ENCODE data around the gene LPAR4. TPM values are rescaled to one million over a fixed set of nuclear protein-coding genes. Genes with fewer than 3 reads are reported as not detected.
"Not testable (repeated sequence)": the region's sequence is repeated elsewhere in the genome, so short reads cannot be mapped to it uniquely, and the experiment has no call there.

The LPAR4 gene
- total RNA-seq, 1 donor from 2014 or later, result 0.36 TPM

DNA sequence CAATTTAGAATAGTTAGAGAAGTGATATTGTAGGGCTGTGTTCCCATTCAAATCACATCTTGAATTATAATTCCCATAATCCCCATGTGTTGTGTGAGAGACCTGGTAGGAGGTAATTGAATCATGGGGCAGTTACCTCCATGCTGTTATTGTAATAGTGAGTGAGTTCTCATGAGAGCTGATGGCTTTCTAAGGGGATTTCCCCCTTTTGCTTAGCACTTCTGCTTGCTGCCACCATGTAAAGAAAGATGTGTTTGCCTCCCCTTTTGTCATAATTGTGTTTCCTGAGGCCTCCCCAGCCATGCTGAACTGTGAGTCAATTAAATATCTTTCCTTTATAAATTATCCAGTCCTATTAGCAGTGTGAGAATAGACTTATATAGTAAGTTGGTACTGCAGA is 53.2 kb downstream of the LPAR4 start:
- H3K27ac ChIP-seq (replicated peaks), result no peak overlapping the region
- DNase-seq, result no peak
- no peaks in the 10 kb centered on the region for H3K9me3 ChIP-seq (replicated peaks)
- no peak overlapping the region for H3K4me3 ChIP-seq
- H3K36me3 ChIP-seq, result no peaks in the 10 kb centered on the region
- intact Hi-C loops (cut with micrococcal nuclease), result no loop called here
- H3K4me1 ChIP-seq, result no peaks in the 10 kb centered on the region
- TF ChIP-seq, protein P1, sequence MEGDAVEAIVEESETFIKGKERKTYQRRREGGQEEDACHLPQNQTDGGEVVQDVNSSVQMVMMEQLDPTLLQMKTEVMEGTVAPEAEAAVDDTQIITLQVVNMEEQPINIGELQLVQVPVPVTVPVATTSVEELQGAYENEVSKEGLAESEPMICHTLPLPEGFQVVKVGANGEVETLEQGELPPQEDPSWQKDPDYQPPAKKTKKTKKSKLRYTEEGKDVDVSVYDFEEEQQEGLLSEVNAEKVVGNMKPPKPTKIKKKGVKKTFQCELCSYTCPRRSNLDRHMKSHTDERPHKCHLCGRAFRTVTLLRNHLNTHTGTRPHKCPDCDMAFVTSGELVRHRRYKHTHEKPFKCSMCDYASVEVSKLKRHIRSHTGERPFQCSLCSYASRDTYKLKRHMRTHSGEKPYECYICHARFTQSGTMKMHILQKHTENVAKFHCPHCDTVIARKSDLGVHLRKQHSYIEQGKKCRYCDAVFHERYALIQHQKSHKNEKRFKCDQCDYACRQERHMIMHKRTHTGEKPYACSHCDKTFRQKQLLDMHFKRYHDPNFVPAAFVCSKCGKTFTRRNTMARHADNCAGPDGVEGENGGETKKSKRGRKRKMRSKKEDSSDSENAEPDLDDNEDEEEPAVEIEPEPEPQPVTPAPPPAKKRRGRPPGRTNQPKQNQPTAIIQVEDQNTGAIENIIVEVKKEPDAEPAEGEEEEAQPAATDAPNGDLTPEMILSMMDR (IDR thresholded peaks at IDR 0.05; ENCODE audit: borderline replicate concordance), result no peak
- H3K27me3 ChIP-seq (ENCODE audit: low read depth), result no peaks in the 10 kb centered on the region

DNA sequence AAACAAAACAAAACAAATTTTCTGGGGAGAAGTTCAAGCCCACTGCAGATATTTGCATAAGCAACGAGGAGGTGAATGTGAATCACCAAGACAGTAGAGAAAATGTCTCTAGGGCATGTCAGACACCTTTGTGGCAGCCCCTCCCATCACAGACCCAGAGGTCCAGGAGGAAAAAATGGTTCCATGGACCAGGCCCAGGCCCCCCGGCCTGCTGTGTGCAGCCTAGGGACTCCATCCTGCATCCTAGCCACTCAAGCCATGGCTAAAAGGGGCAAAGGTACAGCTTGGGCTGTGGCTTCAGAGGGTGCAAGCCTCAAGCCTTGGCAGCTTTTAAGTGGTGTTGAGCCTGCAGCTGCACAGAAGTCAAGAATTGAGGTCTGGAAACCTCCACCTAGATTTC is 54.0 kb downstream of the LPAR4 start:
- intact Hi-C loops (cut with micrococcal nuclease), result no loop called here
- Histone ChIP-seq H3K4me3 (no peak overlapping the region), H3K9me3 (replicated peaks) (no peaks in the 10 kb centered on the region), H3K4me1 (no peaks in the 10 kb centered on the region), H3K27ac (replicated peaks) (no peak overlapping the region), H3K27me3 (ENCODE audit: low read depth) (no peaks in the 10 kb centered on the region), H3K36me3 (no peaks in the 10 kb centered on the region)
- DNase-seq, result no peak
- TF ChIP-seq, protein P1 (IDR thresholded peaks at IDR 0.05; ENCODE audit: borderline replicate concordance), result no peak

DNA sequence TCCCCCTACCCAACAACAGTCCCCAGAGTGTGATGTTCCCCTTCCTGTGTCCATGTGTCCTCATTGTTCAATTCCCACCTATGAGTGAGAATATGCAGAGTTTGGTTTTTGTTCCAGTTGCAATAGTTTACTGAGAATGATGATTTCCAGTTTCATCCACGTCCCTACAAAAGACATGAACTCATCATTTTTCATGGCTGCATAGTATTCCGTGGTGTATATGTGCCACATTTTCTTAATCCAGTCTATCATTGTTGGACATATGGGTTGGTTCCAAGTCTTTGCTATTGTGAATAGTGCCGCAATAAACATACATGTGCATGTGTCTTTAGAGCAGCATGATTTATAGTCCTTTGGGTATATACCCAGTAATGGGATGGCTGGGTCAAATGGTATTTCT is 55.0 kb downstream of the LPAR4 start:
- H3K9me3 ChIP-seq (replicated peaks); H3K4me3 ChIP-seq; H3K36me3 ChIP-seq; intact Hi-C loops (cut with micrococcal nuclease); H3K27me3 ChIP-seq (ENCODE audit: low read depth); DNase-seq; H3K27ac ChIP-seq (replicated peaks); H3K4me1 ChIP-seq: not testable (repeated sequence)

Other genes with a start within 250 kb of the LPAR4 start
- 0.14 TPM for gene RTL3, start 88.4 kb upstream of the LPAR4 start, total RNA-seq
- not detected for gene P2RY10, start 197.7 kb downstream of the LPAR4 start, total RNA-seq

Measured in left ventricle myocardium inferior (tissue), 1 donor.